Frontal cortex (tissue), 4 donors: Measurements from ENCODE around the gene HKDC1. TPM values are rescaled to one million over a fixed set of nuclear protein-coding genes. Genes with fewer than 3 reads are reported as not detected.
A peak's percentile ranks its signal among the peaks of the same experiment; 100 is the strongest.
"Not testable (repeated sequence)": the region's sequence is repeated elsewhere in the genome, so short reads cannot be mapped to it uniquely, and the experiment has no call there.

Source experiments
- DNase-seq, 2 donors: peaks; one replicate each; pipeline ENCODE4 v3.0.0; 2012; ENCODE audit warnings: low spot score in 2 of 2
- FAIRE-seq: peaks from 2 replicates; lab custom pipeline; 2012; peaks lifted over from hg19 to GRCh38; lab: Jason Lieb, UNC
- total RNA-seq: library from RNA; depleted of rRNA; stranded (reverse); fragments of >200 nt; gene quantifications from one replicate; pipeline ENCODE4 v1.2.3, GENCODE V29; 2014
- donor health status: control.
- donor health status: control.
- donor health status: control.

The HKDC1 gene
- total RNA-seq, 1 donor from 2014 or later: 0.41 TPM

DNA sequence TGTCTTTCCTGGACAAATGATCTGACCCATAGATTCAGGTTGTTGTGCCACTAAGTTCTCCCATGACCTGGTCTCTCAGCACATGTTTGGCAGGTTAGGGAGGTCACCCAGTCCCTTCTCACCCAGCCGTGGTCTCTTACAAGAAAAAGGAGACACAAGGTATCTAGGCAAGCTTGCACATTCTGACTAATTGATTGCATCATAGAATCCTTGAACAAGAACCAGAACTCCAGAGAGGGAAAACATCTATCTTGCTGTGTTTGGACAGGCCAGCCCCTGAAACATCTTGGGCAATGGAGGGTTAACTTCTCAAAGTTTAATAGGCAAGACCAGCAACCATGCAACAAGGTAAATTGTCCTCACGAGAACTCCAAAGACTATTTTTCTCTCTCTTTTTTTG is 49.6 kb downstream of the HKDC1 start:
- FAIRE-seq (no peak), DNase-seq (no peak)

DNA sequence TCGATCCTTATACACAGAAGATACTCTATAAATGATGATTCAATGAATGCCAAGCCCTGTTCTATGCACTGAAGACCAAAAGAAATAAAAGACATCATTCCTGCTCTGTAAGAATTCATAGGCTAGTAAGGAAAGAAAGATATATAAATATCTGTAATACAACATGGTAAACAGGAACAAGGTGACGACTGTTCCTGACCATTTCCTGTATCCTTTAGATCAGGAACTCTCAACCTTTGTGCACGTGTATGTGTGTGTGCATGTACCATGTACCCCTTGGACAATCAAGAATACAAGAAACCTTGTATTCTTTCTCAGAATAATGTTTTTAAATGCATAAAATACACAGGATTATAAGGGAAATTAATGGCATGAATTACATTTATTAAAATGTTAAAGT is 50.9 kb downstream of the HKDC1 start:
- no peak for FAIRE-seq
- no peak for DNase-seq

DNA sequence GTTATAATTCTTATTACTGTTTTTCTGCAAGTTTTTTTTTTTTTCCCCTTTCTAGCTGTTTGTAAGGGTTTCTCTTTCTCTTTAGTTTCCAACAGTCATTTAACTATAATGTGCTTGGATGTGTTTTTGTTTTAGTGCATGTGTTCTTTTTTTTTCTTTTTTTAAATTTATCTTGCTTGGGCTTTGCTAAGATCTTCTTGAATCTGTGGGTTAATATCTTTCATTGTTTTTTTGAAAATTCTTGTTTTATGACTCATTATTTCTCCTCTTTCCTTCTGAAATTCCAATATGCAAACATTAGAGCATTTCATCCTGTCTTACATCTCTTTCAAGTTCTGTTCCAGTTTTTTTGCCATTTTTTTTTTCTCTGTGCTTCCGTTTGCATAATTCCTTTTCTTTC is 52.5 kb downstream of the HKDC1 start:
- DNase-seq: no peak
- FAIRE-seq: no peak

DNA sequence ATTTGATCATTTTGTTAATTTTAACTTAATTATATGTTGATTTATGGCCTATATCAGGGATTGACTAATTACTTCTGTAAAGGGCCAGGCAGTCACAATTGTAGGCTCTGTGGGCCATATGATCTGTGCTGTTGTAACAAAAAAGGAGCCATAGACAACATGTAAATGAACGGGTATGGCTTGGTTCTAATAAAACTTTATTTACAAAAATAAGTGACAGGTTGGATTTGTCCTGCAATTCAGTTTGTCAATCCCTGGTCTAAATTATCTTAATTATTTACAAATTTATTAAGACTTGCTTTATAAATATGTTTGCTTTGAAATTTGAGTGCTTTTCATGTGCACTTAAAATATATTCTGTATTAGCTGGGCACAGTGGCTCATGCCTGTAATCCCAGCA is 55.3 kb downstream of the HKDC1 start:
- FAIRE-seq (no peak), DNase-seq (no peak)

DNA sequence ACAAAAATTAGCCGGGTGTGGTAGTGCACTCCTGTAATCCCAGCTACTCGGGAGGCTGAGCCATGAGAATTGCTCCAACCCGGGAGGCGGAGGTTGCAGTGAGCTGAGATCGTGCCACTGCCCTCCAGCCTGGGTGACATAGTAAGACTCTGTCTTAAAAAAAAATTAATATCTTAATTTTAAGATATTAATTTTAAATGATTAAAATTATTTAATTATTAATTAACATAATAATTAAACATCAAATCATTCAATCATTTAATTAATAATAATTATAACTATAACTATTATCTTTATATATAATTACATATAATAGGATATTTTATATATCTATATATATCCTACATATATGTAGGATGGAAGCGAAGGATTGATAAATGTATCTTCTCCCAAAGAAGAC is 56.4 kb downstream of the HKDC1 start:
- DNase-seq (no peak), FAIRE-seq (peak; percentile 92)

DNA sequence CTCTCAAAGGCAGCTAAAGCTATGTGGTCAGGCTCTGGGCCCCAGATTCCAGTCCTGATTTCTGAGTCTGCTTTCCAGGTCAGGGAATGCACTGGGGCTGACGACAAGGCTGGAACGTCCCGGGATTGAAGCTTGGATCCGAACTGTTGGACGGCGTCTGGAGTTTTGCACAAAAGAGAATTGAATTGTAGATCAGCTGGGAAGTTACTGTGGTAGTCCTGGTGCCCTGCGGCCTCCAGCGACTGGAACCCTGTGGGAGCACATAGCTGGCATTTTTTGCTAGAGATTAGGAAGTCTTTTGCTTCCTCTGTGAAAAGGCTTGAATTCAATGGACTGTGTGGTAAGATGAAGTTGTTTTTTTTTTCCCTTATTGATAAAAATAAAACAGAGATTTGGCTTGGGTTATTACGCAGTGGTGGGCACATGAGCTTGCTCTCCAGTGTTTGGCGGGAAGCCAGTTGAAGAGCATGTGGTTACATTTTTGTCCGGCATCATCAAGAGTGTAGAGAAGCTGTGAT is 58.4 kb downstream of the HKDC1 start, which contains the start of gene HK1:
Gene HK1 (plus strand): TSS at position 51 of the 518 bp plus-strand sequence.
- no peak for FAIRE-seq
- DNase-seq: no peak

DNA sequence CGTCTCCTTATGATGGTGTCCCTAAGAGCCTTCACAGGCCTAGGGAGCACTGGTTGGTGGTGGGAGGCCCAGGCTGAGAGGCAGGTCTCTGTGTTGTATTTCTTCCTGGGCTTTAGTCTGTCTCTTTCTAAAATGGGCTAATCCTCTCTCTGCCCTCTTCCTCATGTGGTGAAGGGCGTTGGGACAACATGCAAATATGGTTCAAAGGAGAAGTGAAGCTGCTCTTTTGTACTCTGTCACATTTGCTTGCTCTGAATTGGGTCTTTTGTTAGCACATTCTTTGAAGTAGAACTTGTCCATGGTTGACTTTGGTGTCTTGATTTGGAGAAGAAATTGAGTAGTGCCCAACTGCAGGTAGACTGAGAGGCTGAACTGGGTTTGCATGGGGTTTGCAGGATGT is 59.0 kb downstream of the HKDC1 start:
- FAIRE-seq (no peak), DNase-seq (no peak)

DNA sequence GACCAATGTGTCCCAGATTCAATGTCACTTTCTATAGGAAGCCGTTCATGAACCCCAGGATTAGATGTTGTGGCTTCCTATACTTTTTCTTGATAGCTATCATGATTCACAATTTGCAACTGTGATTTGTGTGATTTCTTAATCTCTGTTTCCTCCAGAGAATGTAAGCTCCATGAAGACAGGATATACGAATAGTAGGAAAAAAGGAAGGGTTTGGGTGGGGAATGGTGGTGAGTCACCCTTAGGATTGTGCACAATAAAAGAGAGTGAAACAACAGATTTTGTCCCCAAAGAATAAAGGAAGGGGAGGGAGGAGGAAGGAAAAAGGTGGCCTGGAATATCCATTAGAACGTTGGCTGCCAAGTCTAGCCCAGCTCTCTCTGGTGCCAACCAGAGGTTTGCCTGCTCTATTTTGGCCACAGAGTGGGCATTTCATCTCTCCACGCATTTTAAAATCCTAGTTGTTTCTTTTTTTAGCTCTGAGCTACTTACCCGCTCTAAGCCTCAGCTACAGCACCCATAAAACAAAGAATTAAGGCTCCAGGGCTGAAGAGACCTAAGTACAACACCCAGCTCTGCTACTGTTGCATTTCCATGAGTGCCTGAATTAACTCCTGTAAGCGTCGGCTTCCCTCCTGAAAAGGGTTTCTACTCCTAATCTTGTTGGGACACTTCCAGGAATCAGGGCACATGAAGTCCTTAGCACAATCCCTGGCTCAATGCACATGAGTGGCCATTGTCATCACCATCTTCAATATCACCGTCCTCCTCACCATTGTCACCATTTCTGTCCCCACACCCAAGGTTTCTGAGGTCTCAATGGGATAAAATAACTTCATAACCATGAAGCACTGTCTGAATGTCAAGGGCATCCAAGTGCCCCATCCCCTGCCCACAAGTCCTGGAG is 61.6 kb downstream of the HKDC1 start:
- FAIRE-seq (no peak), DNase-seq (no peak)

DNA sequence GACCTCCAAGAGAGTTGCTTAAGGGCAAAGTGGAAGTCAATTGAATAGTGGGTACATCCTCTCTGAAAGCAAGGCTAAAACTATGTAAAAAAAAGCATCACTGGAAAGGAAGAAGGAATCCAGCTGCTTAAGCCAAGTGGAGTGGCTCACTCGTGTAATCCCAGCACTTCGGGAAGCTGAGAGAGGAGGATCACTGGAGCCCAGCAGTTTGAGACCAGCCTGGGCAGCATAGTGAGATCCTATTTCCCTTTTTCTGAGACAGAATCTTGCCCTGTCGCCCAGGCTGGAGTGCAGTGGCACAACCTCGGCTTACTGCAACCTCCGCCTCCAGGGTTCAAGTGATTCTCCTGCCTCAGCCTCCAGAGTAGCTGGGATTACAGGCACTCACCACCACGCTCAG is 64.3 kb downstream of the HKDC1 start:
- DNase-seq, FAIRE-seq: not testable (repeated sequence)

DNA sequence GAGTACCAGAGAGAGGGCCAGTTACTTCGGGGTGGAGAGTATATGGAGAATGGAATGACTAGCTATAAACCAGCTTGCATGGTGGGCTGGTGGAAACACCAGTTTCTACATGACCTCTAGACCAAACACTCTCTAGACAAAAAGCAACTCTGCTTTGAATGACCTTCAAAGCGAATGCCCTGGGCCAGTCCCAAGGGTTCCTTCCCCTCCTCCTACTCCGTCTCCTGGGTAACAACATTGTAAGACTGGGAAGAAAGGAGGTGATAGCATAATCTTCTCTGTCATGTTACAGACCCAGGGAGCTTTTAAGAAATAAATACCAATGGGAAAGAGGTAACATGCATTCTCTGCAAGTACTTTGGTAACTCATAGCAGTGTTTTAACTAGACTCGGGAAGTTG is 65.6 kb downstream of the HKDC1 start:
- no peak for FAIRE-seq
- no peak for DNase-seq

DNA sequence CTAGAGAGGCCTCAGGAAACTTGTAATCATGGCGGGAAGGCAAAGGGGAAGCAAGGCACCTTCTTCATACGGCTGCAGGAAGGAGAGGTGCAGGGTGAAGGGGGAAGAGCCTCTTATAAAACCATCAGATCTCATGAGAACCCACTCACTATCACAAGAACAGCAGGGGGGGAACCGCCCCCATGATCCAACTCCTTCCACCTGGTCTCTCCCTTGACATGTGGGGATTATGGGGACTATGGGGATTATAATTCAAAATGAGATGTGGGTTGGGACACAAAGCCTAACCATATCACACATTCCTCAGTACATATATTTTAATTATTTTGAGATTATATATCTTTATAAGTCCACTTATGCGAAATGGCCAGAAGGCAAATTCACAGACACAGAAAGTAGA is 67.0 kb downstream of the HKDC1 start:
- DNase-seq: no peak

DNA sequence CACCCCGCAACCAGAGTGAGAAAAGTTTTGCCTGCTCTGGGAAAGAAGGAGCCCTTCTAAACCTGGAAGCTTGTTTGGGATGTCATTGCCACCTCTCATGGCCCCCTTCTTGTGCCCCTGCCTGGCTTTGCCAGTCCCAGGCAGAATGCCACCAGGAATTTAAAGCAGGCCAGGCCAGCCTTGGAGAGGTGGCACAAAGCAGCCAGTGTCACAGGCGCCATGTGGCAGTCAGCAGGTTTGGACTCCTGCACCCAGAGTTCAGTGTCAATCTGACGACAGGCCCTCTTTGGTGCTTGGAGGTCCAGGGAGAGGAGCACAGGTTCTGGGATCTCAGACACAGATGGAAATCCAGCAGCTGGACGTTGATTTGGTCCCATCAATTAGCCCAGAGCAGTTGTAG is 70.9 kb downstream of the HKDC1 start:
- DNase-seq: no peak
- FAIRE-seq: no peak

More for the DNA sequence above, 67.0 kb downstream of the HKDC1 start:
- FAIRE-seq: no peak

DNA sequence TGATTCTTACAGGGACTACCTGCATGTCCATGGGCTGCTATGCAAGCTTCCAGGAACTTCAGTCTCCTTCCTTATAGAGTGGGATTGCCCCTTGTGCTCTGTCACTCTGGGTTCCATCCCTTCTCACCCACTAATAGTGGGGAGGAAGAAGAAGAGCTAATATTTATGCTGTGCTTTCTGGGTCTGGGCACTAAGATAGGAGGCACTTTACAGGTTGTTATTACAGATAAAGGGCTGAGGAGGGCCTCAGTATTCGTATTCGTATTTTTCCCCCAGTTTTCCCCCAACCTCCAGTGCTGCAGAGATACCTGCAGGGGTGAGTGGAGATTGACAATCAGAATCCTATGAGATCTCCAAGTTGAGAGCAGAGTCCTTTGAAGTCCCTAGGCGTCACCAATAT is 72.3 kb downstream of the HKDC1 start:
- no peak for FAIRE-seq
- DNase-seq: no peak

DNA sequence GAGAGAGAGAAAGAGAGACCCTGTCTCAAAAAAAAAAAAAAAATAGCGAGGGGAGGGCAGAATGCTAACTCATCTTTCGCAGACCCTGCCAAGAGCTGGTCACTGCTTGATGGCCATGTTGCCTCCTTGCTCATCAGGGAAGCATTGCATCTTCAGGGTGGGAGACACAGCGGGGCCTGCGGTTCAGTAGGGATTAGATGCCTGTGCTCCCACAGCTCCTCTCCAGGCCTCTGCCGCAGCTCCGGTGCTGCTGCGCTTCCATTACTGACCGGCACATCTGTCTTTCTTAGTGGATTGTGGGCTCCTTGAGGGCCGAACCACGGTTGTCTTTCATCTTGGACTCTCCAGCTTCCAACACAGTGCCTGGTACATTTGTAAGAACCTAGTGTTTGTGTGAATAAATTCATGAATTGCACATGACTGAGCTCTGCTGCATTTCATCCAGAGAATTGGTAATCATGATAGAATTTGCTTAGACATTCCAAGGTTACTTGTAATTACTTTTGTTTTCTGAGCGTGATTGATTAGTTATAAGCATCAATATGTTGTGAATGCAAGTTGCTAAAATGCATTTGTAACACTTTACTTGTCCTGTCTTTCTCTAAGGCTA is 75.0 kb downstream of the HKDC1 start:
- no peak for DNase-seq

DNA sequence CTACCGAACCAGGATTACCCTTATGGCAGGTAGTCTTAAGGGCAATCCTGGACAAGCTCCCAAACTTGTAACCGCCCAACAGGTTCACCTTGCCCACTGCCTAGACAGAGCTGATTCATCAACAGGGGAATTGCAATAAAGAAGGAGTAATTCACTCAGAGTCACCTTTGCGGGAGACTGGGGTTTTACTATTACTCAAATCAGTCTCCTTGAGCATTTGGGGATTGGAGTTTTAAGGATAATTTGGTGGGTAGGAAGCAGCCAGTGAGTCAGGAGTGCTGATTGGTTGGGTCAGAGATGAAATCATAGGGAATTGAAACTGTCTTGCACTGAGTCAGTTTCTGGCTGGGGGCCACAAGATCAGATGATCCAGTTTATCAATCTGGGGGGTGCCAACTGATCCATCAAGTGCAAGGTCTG is 83.5 kb downstream of the HKDC1 start:
- no peak for DNase-seq
- FAIRE-seq: no peak

More for the DNA sequence above, 75.0 kb downstream of the HKDC1 start:
- no peak for FAIRE-seq

DNA sequence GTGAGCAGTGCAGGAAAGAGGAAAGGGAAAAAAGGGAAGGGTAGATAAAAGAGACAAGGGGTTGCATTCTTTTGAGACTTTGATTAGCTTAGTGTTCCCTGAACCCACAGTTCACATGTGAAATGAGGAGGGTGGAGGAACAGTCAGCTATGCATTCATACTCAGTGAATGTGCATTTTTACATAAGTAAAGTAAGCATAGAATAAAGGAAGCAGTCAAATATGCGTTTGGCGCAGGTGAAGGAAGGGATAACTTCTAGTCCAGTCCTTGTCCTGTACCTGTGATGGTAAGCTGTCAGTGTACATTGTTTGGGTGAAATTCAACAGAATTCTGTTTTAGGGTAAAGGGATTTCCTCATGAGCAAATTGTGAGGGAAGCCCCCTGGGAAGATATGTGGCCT is 86.3 kb downstream of the HKDC1 start:
- FAIRE-seq (no peak), DNase-seq (no peak)

DNA sequence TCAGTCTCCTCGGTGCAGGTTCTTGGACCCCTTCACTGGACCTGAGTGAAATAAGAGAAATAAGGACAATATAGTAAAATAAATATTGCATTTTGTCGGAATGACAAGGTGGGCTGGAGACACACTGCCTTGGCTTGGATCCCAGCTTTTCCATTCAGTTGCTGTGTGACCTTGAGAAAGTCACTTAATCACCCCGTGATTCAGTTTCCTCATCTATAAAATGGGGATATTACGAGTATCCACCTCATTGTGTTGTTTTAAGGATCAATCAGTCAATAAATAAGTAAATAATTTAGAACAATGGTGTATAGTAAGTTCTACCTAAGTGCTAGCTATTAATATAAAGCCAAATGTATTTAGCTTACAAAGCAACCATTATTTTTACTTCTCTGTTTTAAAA is 87.3 kb downstream of the HKDC1 start:
- no peak for FAIRE-seq
- no peak for DNase-seq

DNA sequence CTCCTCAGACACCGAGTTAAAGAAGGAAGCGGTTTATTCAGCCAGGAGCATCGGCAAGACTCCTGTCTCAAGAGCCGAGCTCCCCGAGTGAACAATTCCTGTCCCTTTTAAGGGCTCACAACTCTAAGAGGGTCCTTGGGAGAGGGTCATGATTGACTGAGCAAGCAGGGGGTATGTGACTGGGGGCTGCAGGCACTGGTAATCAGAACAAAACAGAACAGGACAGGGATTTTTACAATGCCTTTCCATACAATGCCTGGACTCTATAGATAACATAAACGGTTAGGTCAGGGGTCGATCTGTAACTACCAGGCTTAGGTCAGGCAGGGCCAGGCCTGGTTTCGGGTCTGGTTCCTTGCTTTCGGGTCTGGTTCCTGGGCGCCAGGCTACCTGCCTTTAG is 88.2 kb downstream of the HKDC1 start:
- DNase-seq, FAIRE-seq: not testable (repeated sequence)

DNA sequence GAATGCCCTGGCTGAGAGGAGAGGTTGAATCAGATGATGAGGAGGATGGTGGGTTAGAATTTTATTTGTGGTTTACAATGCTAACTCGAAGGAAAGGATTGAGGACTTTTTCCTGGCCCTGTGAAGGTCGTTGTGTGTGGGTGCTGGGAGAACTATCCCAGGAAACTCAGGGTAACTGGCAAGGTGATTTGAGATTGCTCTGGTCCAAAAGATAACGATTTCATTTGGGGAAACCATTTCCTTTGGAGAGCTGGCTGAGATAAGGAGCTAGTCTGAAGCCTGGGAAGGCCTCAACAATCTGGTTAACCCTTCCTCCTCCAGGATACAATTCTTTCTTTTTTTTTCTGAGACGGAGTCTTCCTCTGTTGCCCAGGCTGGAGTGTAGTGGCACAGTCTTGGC is 91.2 kb downstream of the HKDC1 start:
- FAIRE-seq: no peak
- no peak for DNase-seq

DNA sequence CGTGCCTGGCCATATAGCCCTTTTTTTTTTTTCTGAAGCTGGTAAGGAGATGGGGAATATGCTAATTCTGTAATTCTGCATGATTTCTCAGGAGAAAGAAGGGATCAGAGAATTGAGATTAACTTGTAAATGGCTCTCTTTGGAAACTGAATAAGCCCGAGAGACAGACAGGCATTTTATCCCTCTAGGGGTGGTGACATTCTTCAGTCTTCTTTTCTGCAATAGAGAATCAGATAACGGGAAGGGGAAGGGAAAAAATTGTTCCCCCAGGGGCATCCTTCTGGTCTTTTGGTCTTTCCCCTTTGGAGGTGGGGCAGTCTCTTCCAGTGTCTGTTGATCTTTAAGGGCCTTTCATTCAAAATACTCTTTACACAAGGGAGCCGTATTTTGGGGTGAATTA is 92.4 kb downstream of the HKDC1 start:
- FAIRE-seq (no peak), DNase-seq (no peak)

DNA sequence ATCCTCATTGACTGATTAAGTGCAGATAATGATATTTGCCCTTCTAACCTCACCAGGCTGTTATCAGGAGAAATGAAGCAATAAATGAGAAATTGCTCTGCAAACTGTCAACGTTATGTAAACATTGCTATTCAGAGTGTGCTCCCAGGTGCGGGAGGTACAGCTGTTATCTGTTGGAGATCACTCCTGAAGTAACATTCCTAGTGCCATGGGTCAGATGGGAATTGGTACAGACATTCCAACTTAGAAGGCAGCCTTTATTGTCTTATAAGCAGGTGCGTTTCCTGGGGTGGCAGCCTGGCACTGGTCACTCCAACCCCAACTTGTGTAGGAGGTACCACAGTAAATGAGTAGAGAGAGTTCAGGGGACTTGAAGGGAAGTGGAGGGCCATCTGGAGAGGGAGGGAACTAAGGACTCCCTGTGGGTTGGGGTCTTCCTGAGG is 95.0 kb downstream of the HKDC1 start:
- DNase-seq: no peak
- FAIRE-seq: no peak
